Smooth muscle cell (in vitro differentiated cells): ENCODE data around the gene SEPHS2. TPM values are rescaled to one million over a fixed set of nuclear protein-coding genes. Genes with fewer than 3 reads are reported as not detected.

Experiments used
- DNase-seq: peaks from one replicate; lab custom pipeline; 2025; ENCODE audit not compliant: unreplicated experiment; lab: John Stamatoyannopoulos, UW
- H2AFZ ChIP-seq: fragments of 200-600 bp; sonication (generic); 2 replicates; pipeline ENCODE4 v1.6.0; 2016; ENCODE audit warnings: antibody characterized with exemption, low read depth, mild to moderate bottlenecking
- H3F3A ChIP-seq: fragments of 200-600 bp; sonication (generic); 2 replicates; pipeline ENCODE4 v1.6.0; 2017; ENCODE audit warnings: antibody characterized with exemption, low read depth
- H3K27ac ChIP-seq: fragments of 200-600 bp; sonication (generic); 2 replicates; pipeline ENCODE4 v1.5.1; 2016; ENCODE audit warnings: low read depth, mild to moderate bottlenecking
- H3K27me3 ChIP-seq: fragments of 200-600 bp; sonication (generic); 2 replicates; pipeline ENCODE4 v1.6.1; 2016; ENCODE audit warnings: low read depth, mild to moderate bottlenecking
- H3K36me3 ChIP-seq: fragments of 200-600 bp; sonication (generic); 2 replicates; pipeline ENCODE4 v1.5.1; 2016; ENCODE audit warnings: low read depth
- H3K4me1 ChIP-seq: fragments of 200-600 bp; sonication (generic); 2 replicates; pipeline ENCODE4 v1.5.1; 2016; ENCODE audit warnings: low read depth
- H3K4me2 ChIP-seq: fragments of 200-600 bp; sonication (generic); 2 replicates; pipeline ENCODE4 v1.6.0; 2016; ENCODE audit warnings: mild to moderate bottlenecking
- H3K4me3 ChIP-seq: fragments of 200-600 bp; sonication (generic); 2 replicates; pipeline ENCODE4 v1.5.1; 2016; ENCODE audit warnings: mild to moderate bottlenecking
- H3K79me2 ChIP-seq: fragments of 200-600 bp; sonication (generic); 2 replicates; pipeline ENCODE4 v1.6.0; 2016; ENCODE audit warnings: low read depth, mild to moderate bottlenecking
- H3K9ac ChIP-seq: fragments of 200-600 bp; sonication (generic); 2 replicates; pipeline ENCODE4 v1.6.0; 2016; ENCODE audit warnings: low read depth
- H3K9me3 ChIP-seq: fragments of 200-600 bp; sonication (generic); replicated peaks from 2 replicates; pipeline ENCODE4 v1.5.1; 2016; ENCODE audit warnings: low read depth
- H4K20me1 ChIP-seq: fragments of 200-600 bp; sonication (generic); 2 replicates; pipeline ENCODE4 v1.6.0; 2016; ENCODE audit warnings: low read depth
- CTCF ChIP-seq: fragments of 200-600 bp; sonication (generic); IDR thresholded peaks from 2 replicates; pipeline ENCODE4 v1.5.1; 2017; ENCODE audit warnings: borderline replicate concordance, mild to moderate bottlenecking, antibody characterized with exemption; ENCODE audit not compliant: insufficient read depth, poor library complexity, severe bottlenecking
- WGBS: methylation state at CpG from one replicate; pipeline ENCODE4 v1.1.7; 2016; ENCODE audit warnings: low lambda C conversion rate; 5-methylcytosine and 5-hydroxymethylcytosine counted together
- polyA plus RNA-seq: library from polyadenylated mRNA; unstranded; fragments of >200 nt; fragmentation: Nextera tagmentation; extraction: Ambion mirVana; gene quantifications from 2 replicates; pipeline ENCODE4 v1.2.1, GENCODE V29; 2016
- total RNA-seq: library from RNA; depleted of rRNA; stranded (reverse); fragments of >200 nt; gene quantifications from 2 replicates; pipeline ENCODE4 v1.2.3, GENCODE V29; 2014

The SEPHS2 gene
- total and polyA plus RNA-seq, 2 experiments from 2014 or later = 12.1 to 26.4 TPM

- H2AFZ ChIP-seq = no peak overlapping the region
- no peaks in the 10 kb centered on the region for H3K27me3 ChIP-seq
- DNase-seq = no peak
- H3K9ac ChIP-seq = no peak overlapping the region
- peaks cover 11% of the 10 kb centered on the region for H4K20me1 ChIP-seq
- peak overlapping the region; percentile 64 for H3K4me3 ChIP-seq
- H3K36me3 ChIP-seq = no peaks in the 10 kb centered on the region
- no peaks in the 10 kb centered on the region for H3K4me1 ChIP-seq
- peak overlapping the region; percentile 92 for H3K4me2 ChIP-seq
- TF ChIP-seq CTCF = no peak
- H3F3A ChIP-seq = peaks cover 17% of the 10 kb centered on the region
- H3K79me2 ChIP-seq = no peaks in the 10 kb centered on the region
- no peaks in the 10 kb centered on the region for H3K9me3 ChIP-seq
- H3K27ac ChIP-seq = no peak overlapping the region
- 66% methylated on average over 31 of the region's 31 CpGs for WGBS
These were observed 27.1 kb downstream of the SEPHS2 start for GRCh38 chr16:30418350-30419181.

- Histone ChIP-seq H3K4me3 (peak overlapping the region; percentile 64), H3F3A (peaks cover 17% of the 10 kb centered on the region), H3K27me3 (no peaks in the 10 kb centered on the region), H3K27ac (no peak overlapping the region), H3K36me3 (no peaks in the 10 kb centered on the region), H3K9ac (no peak overlapping the region), H2AFZ (peak overlapping the region; percentile 18), H3K4me1 (no peaks in the 10 kb centered on the region), H4K20me1 (peaks cover 14% of the 10 kb centered on the region), H3K79me2 (no peaks in the 10 kb centered on the region), H3K9me3 (no peaks in the 10 kb centered on the region), H3K4me2 (peak overlapping the region; percentile 92)
- 3% methylated on average over 128 of the region's 140 CpGs for WGBS
- peak; percentile 53 for DNase-seq
- TF ChIP-seq CTCF = peak; percentile 16
These were observed 27.9 kb downstream of the SEPHS2 start for GRCh38 chr16:30417529-30418349.

GRCh38 chr16:30416624-30417528 is 28.8 kb downstream of the SEPHS2 start:
- H3K79me2 ChIP-seq = peaks cover 5% of the 10 kb centered on the region
- H3K36me3 ChIP-seq = no peaks in the 10 kb centered on the region
- DNase-seq = no peak
- H3K27ac ChIP-seq = no peak overlapping the region
- H3F3A ChIP-seq = peaks cover 17% of the 10 kb centered on the region
- no peaks in the 10 kb centered on the region for H3K4me1 ChIP-seq
- peak overlapping the region; percentile 64 for H3K4me3 ChIP-seq
- H2AFZ ChIP-seq = no peak overlapping the region
- 65% methylated on average over 16 of the region's 18 CpGs for WGBS
- H3K9me3 ChIP-seq = no peaks in the 10 kb centered on the region
- H4K20me1 ChIP-seq = peaks cover 14% of the 10 kb centered on the region
- H3K4me2 ChIP-seq = peak overlapping the region; percentile 92
- H3K9ac ChIP-seq = no peak overlapping the region
- no peaks in the 10 kb centered on the region for H3K27me3 ChIP-seq
- no peak for TF ChIP-seq CTCF
